Neural cell (in vitro differentiated cells): ENCODE data around the gene PILRA. TPM values are rescaled to one million over a fixed set of nuclear protein-coding genes. Genes with fewer than 3 reads are reported as not detected.

Experiments used
- H2AFZ ChIP-seq: fragments of 200-600, 300-800 bp; sonication (generic), shearing (Covaris generic); 2 replicates; pipeline ENCODE4 v1.6.0; 2014; ENCODE audit warnings: low read depth, mild to moderate bottlenecking, antibody characterized with exemption, low read length, moderate library complexity
- H3F3A ChIP-seq: fragments of 200-600 bp; shearing (Covaris generic); 2 replicates; pipeline ENCODE4 v1.6.1; 2016; ENCODE audit warnings: mild to moderate bottlenecking, moderate library complexity, mixed read lengths, antibody characterized with exemption, low read length; ENCODE audit not compliant: insufficient read depth, poor library complexity, severe bottlenecking
- H3K27ac ChIP-seq: fragments of 200-600, 300-800 bp; sonication (generic), shearing (Covaris generic); 2 replicates; pipeline ENCODE4 v1.5.1; 2014; ENCODE audit warnings: mild to moderate bottlenecking, low read length, moderate library complexity
- H3K27me3 ChIP-seq: fragments of 300-800, 200-600 bp; sonication (generic), shearing (Covaris generic); 2 replicates; pipeline ENCODE4 v1.6.0; 2014; ENCODE audit warnings: mild to moderate bottlenecking, low read depth, low read length, moderate library complexity; ENCODE audit not compliant: insufficient read depth
- H3K36me3 ChIP-seq: fragments of 300-800, 200-600 bp; sonication (generic), shearing (Covaris generic); 2 replicates; pipeline ENCODE4 v1.5.1; 2014; ENCODE audit warnings: mild to moderate bottlenecking, antibody characterized with exemption, low read length, moderate library complexity; ENCODE audit not compliant: insufficient read depth
- H3K4me2 ChIP-seq: fragments of 300-800, 200-600 bp; sonication (generic), shearing (Covaris generic); 2 replicates; pipeline ENCODE4 v1.6.0; 2014; ENCODE audit warnings: mild to moderate bottlenecking, low read length
- H3K4me3 ChIP-seq: fragments of 300-800, 200-600 bp; sonication (generic), shearing (Covaris generic); 2 replicates; pipeline ENCODE4 v1.5.1; 2014; ENCODE audit warnings: mild to moderate bottlenecking, low read length, moderate library complexity
- H3K79me2 ChIP-seq: fragments of 200-600 bp; shearing (Covaris generic); replicated peaks from 2 replicates; pipeline ENCODE4 v1.6.0; 2014; ENCODE audit warnings: mild to moderate bottlenecking, low read length, moderate library complexity; ENCODE audit not compliant: insufficient read depth
- H3K9ac ChIP-seq: fragments of 300-800, 200-600 bp; sonication (generic), shearing (Covaris generic); 2 replicates; pipeline ENCODE4 v1.6.1; 2016; ENCODE audit warnings: mild to moderate bottlenecking, low read length, mixed read lengths
- H3K9me2 ChIP-seq: fragments of 200-600 bp; shearing (Covaris generic); 2 replicates; pipeline ENCODE4 v1.6.1; 2016; ENCODE audit warnings: mild to moderate bottlenecking, low read length, mixed read lengths; ENCODE audit not compliant: insufficient read depth
- H3K9me3 ChIP-seq: fragments of 200-600, 300-800 bp; sonication (generic), shearing (Covaris generic); 2 replicates; pipeline ENCODE4 v1.6.1; 2016; ENCODE audit warnings: mild to moderate bottlenecking, mixed run types, low read length, moderate library complexity, mixed read lengths
- H4K20me1 ChIP-seq: fragments of 200-600 bp; shearing (Covaris generic); 2 replicates; pipeline ENCODE4 v1.6.1; 2016; ENCODE audit warnings: mild to moderate bottlenecking, mixed run types; ENCODE audit not compliant: insufficient read depth
- EP300 ChIP-seq: fragments of 450-650 bp; conservative IDR thresholded peaks from 2 replicates; pipeline ENCODE4 v1.6.1; 2014; ENCODE audit warnings: antibody characterized with exemption, mild to moderate bottlenecking, moderate library complexity; ENCODE audit not compliant: poor library complexity, severe bottlenecking
- EZH2 ChIP-seq: fragments of 200-600, 300-800 bp; shearing (Covaris generic), sonication (generic); IDR thresholded peaks from 2 replicates; pipeline ENCODE4 v1.6.1; 2014; ENCODE audit warnings: antibody characterized with exemption, low read length, borderline replicate concordance, mild to moderate bottlenecking; ENCODE audit not compliant: insufficient read depth, poor library complexity, severe bottlenecking
- MXI1 ChIP-seq: fragments of 450-650 bp; conservative IDR thresholded peaks from 2 replicates; pipeline ENCODE4 v1.6.1; 2014; ENCODE audit warnings: antibody characterized with exemption, mild to moderate bottlenecking; ENCODE audit not compliant: poor library complexity, severe bottlenecking
- POLR2AphosphoS5 ChIP-seq: IDR thresholded peaks from 2 replicates; pipeline ENCODE4 v1.6.1; 2012
- RAD21 ChIP-seq: fragments of 450-650 bp; conservative IDR thresholded peaks from 2 replicates; pipeline ENCODE4 v1.6.1; 2014; ENCODE audit warnings: antibody characterized with exemption, mild to moderate bottlenecking, moderate library complexity
- REST ChIP-seq: IDR thresholded peaks from 2 replicates; pipeline ENCODE4 v1.6.1; 2012; ENCODE audit warnings: borderline replicate concordance
- SMC3 ChIP-seq: fragments of 450-650 bp; conservative IDR thresholded peaks from 2 replicates; pipeline ENCODE4 v1.6.1; 2014; ENCODE audit warnings: antibody characterized with exemption, mild to moderate bottlenecking, moderate library complexity; ENCODE audit not compliant: poor library complexity
- TAF1 ChIP-seq: IDR thresholded peaks from 2 replicates; pipeline ENCODE4 v1.6.1; 2012; ENCODE audit warnings: low read depth
- polyA plus RNA-seq: library from polyadenylated mRNA; depleted of rRNA; stranded (reverse); fragments of >200 nt; gene quantifications from 2 replicates; pipeline ENCODE4 v1.2.3, GENCODE V29; 2014
- TF ChIP-seq, protein P1 (sequence below): fragments of 450-650 bp; IDR thresholded peaks from 2 replicates; pipeline ENCODE4 v1.5.1; 2014; ENCODE audit warnings: antibody characterized with exemption, mild to moderate bottlenecking, moderate library complexity; ENCODE audit not compliant: poor library complexity, severe bottlenecking

The PILRA gene
- polyA plus RNA-seq, 1 donor from 2014 or later, result 23.7 TPM

DNA sequence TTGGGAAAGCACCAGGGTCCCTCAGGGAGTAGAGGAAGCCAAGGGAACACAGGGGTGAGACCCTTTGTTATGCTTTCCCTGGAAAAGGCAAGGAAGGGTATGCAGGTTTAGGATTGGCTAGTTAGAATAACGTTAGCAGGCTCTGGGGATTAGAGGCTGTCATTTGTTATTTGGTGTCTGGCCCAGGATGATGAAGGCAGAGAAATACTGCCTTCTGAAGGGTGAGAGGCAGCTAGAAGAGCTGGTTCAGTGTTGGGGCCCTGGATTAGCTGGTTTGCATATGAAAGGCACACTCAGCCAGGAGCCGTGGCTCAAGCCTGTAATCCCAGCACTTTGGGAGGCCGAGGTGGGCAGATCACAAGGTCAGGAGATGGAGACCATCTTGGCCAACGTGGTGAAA is 3.0 kb upstream of the PILRA start:
- H4K20me1 ChIP-seq, result no peaks in the 10 kb centered on the region
- no peak overlapping the region for H2AFZ ChIP-seq
- no peaks in the 10 kb centered on the region for H3K79me2 ChIP-seq
- H3K27ac ChIP-seq, result no peak overlapping the region
- no peak for TF ChIP-seq SMC3
- no peak for TF ChIP-seq POLR2AphosphoS5
- TF ChIP-seq EZH2, result no peak
- no peak for TF ChIP-seq MXI1
- no peak for TF ChIP-seq REST
- TF ChIP-seq RAD21, result no peak
- H3F3A ChIP-seq, result no peaks in the 10 kb centered on the region
- H3K4me3 ChIP-seq, result no peak overlapping the region
- H3K36me3 ChIP-seq, result no peaks in the 10 kb centered on the region
- H3K9me2 ChIP-seq, result no peaks in the 10 kb centered on the region
- no peak overlapping the region for H3K4me2 ChIP-seq
- no peak overlapping the region for H3K9ac ChIP-seq
- no peaks in the 10 kb centered on the region for H3K27me3 ChIP-seq
- no peaks in the 10 kb centered on the region for H3K9me3 ChIP-seq

- Histone ChIP-seq H3K9me3 (no peaks in the 10 kb centered on the region), H3K4me3 (no peak overlapping the region), H3K27ac (no peak overlapping the region), H3K9me2 (no peaks in the 10 kb centered on the region), H2AFZ (no peak overlapping the region), H3K9ac (no peak overlapping the region), H3F3A (no peaks in the 10 kb centered on the region), H3K36me3 (no peaks in the 10 kb centered on the region), H3K79me2 (no peaks in the 10 kb centered on the region), H3K4me2 (no peak overlapping the region), H4K20me1 (no peaks in the 10 kb centered on the region), H3K27me3 (no peaks in the 10 kb centered on the region)
- TF ChIP-seq EP300, result no peak
- TF ChIP-seq EZH2, result no peak
- TF ChIP-seq RAD21, result no peak
- no peak for TF ChIP-seq SMC3
- no peak for TF ChIP-seq MXI1
- TF ChIP-seq, protein P1, sequence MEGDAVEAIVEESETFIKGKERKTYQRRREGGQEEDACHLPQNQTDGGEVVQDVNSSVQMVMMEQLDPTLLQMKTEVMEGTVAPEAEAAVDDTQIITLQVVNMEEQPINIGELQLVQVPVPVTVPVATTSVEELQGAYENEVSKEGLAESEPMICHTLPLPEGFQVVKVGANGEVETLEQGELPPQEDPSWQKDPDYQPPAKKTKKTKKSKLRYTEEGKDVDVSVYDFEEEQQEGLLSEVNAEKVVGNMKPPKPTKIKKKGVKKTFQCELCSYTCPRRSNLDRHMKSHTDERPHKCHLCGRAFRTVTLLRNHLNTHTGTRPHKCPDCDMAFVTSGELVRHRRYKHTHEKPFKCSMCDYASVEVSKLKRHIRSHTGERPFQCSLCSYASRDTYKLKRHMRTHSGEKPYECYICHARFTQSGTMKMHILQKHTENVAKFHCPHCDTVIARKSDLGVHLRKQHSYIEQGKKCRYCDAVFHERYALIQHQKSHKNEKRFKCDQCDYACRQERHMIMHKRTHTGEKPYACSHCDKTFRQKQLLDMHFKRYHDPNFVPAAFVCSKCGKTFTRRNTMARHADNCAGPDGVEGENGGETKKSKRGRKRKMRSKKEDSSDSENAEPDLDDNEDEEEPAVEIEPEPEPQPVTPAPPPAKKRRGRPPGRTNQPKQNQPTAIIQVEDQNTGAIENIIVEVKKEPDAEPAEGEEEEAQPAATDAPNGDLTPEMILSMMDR, result no peak
- no peak for TF ChIP-seq REST
- TF ChIP-seq POLR2AphosphoS5, result no peak
- no peak for TF ChIP-seq TAF1
These were observed 2.5 kb upstream of the PILRA start for GRCh38 chr7:100370746-100371145.
